Neural crest cell (in vitro differentiated cells): ENCODE measurements around the gene SUPT7L. TPM values are rescaled to one million over a fixed set of nuclear protein-coding genes. Genes with fewer than 3 reads are reported as not detected.
"Not testable (repeated sequence)": the region's sequence is repeated elsewhere in the genome, so short reads cannot be mapped to it uniquely, and the experiment has no call there.

Experiments
- DNase-seq: peaks from one replicate; pipeline ENCODE4 v3.0.0; 2021; ENCODE audit warnings: low read depth, mixed read lengths, low spot score
- H3K27ac Mint-ChIP-seq: one replicate; pipeline ENCODE4 v1.8.0; 2021; ENCODE audit warnings: mild to moderate bottlenecking, mixed read lengths; ENCODE audit not compliant: unreplicated experiment
- H3K27me3 Mint-ChIP-seq: 2 replicates; pipeline ENCODE4 v1.8.0; 2021; ENCODE audit warnings: low read depth, mild to moderate bottlenecking, mixed read lengths
- H3K36me3 Mint-ChIP-seq: 2 replicates; pipeline ENCODE4 v1.8.0; 2021; ENCODE audit warnings: low read depth, mild to moderate bottlenecking, mixed read lengths
- H3K4me1 Mint-ChIP-seq: 2 replicates; pipeline ENCODE4 v1.8.0; 2021; ENCODE audit warnings: mixed read lengths
- H3K4me3 Mint-ChIP-seq: one replicate; pipeline ENCODE4 v1.8.0; 2021; ENCODE audit warnings: mild to moderate bottlenecking, mixed read lengths
- H3K9me3 Mint-ChIP-seq: 2 replicates; pipeline ENCODE4 v1.8.0; 2021; ENCODE audit warnings: mixed read lengths
- total RNA-seq: library from RNA; stranded (reverse); gene quantifications from 2 replicates; pipeline ENCODE4 v1.2.1, GENCODE V29; 2021
- TF ChIP-seq, protein P1 (sequence below): fragments of 200-600 bp; sonication (generic); conservative IDR thresholded peaks from 2 replicates; pipeline ENCODE4 v1.5.0; 2021; ENCODE audit warnings: antibody characterized with exemption, mild to moderate bottlenecking

Gene SUPT7L
- total RNA-seq, 1 donor from 2014 or later, result 32.4 TPM

- Mint-ChIP-seq H3K9me3 (no peaks in the 10 kb centered on the region), H3K27me3 (no peaks in the 10 kb centered on the region), H3K4me1 (peaks cover 10% of the 10 kb centered on the region), H3K27ac (peak overlapping the region; percentile 59), H3K4me3 (no peak overlapping the region), H3K36me3 (peaks cover 5% of the 10 kb centered on the region)
- no peak for DNase-seq
- TF ChIP-seq, protein P1, sequence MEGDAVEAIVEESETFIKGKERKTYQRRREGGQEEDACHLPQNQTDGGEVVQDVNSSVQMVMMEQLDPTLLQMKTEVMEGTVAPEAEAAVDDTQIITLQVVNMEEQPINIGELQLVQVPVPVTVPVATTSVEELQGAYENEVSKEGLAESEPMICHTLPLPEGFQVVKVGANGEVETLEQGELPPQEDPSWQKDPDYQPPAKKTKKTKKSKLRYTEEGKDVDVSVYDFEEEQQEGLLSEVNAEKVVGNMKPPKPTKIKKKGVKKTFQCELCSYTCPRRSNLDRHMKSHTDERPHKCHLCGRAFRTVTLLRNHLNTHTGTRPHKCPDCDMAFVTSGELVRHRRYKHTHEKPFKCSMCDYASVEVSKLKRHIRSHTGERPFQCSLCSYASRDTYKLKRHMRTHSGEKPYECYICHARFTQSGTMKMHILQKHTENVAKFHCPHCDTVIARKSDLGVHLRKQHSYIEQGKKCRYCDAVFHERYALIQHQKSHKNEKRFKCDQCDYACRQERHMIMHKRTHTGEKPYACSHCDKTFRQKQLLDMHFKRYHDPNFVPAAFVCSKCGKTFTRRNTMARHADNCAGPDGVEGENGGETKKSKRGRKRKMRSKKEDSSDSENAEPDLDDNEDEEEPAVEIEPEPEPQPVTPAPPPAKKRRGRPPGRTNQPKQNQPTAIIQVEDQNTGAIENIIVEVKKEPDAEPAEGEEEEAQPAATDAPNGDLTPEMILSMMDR, result no peak
Observed at GRCh38 chr2:27627963-27628766, 35.2 kb downstream of the SUPT7L start.

DNA sequence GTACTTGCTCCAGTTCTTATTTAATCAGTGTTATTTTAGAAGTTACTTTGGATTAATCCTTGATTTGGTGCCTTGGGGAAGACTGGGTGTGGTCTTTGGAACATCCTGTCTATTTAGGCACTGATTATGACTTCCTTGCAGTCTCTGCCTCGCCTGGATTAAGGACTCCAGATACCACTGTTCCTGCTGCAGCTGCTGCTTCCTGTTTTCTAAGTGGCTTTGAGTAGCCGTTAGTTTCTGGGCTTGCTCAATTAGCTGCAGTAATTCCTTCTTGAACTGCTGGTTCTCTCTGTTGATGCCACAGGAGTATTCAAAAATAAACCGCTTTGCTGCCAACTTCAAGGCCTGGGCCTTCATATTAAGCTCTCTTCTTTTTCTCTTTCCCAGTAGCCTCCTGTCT is 36.5 kb downstream of the SUPT7L start:
- H3K4me3 Mint-ChIP-seq, H3K36me3 Mint-ChIP-seq, H3K9me3 Mint-ChIP-seq, H3K27ac Mint-ChIP-seq, DNase-seq, H3K27me3 Mint-ChIP-seq: not testable (repeated sequence)
- H3K4me1 Mint-ChIP-seq, result peaks cover 10% of the 10 kb centered on the region

DNA sequence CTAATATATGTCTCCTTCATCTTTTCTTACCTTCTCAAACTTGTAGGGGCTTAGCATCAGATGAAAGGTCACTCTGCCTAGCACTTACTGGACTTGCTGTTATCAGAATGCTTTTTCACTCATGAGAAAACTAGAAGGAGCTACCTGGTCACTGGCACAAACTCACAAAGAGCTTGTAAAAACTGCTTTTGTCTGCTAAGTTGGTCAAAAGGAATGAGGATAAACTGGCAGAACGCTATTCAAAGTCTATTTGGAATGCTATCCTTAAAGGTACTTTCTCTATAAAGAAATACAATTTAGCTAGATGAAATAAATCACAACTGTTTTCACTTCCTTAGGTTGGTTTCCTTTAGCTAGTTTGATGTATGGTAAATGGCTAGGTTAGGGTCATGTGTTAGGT is 37.1 kb downstream of the SUPT7L start:
- not testable (repeated sequence) for H3K36me3 Mint-ChIP-seq, H3K27me3 Mint-ChIP-seq, H3K27ac Mint-ChIP-seq, DNase-seq, H3K9me3 Mint-ChIP-seq
- Mint-ChIP-seq H3K4me1 (peaks cover 10% of the 10 kb centered on the region), H3K4me3 (peak overlapping the region; percentile 56)

DNA sequence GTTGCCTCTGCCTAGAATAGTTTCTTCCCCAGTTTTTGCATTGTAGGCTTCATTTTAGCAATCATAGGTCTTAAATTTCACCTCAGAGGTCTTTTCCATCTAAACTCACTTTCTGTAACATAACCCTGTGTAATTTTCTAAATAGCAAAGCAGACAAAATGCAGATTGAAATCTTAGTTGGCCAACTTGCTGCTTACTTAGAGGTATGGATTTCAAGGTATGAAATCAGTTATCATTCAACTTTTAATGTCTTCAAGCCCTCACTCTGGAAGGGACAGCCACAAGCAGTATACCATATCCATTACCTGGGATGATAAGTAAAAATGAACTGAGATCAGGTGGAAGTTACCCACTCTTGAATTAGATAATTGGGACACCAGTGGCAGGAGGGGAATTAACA is 38.5 kb downstream of the SUPT7L start:
- Mint-ChIP-seq H3K4me1 (peaks cover 10% of the 10 kb centered on the region), H3K4me3 (no peak overlapping the region), H3K36me3 (peaks cover 10% of the 10 kb centered on the region), H3K27ac (no peak overlapping the region), H3K9me3 (no peaks in the 10 kb centered on the region), H3K27me3 (no peaks in the 10 kb centered on the region)
- TF ChIP-seq, protein P1, result no peak
- no peak for DNase-seq

DNA sequence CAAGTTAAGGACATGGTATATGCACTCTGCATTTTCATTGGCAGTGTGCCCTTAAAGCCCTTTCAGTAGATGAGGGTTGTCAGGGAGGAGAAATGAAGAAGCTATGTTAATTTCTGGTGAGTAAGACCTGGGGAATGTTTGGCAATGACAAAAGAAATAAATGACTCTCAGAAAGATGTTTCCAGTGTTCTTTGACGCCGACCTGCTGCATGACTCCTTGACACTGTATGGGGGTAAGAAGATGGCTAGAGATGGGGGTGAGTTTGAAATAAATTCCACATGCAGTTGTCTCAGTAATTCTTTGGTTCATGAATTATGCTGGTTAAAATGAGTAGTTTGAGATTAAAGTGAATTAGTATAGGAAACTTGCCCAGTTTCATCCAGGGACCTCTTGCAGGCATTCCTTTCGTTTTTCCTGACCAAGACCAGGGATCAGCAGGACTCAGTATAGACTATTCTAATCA is 40.5 kb downstream of the SUPT7L start:
- TF ChIP-seq, protein P1, result no peak
- H3K9me3 Mint-ChIP-seq, result no peaks in the 10 kb centered on the region
- no peaks in the 10 kb centered on the region for H3K27me3 Mint-ChIP-seq
- H3K36me3 Mint-ChIP-seq, result peaks cover 13% of the 10 kb centered on the region
- H3K27ac Mint-ChIP-seq, result no peak overlapping the region
- no peak for DNase-seq
- no peak overlapping the region for H3K4me3 Mint-ChIP-seq
- H3K4me1 Mint-ChIP-seq, result peaks cover 7% of the 10 kb centered on the region

DNA sequence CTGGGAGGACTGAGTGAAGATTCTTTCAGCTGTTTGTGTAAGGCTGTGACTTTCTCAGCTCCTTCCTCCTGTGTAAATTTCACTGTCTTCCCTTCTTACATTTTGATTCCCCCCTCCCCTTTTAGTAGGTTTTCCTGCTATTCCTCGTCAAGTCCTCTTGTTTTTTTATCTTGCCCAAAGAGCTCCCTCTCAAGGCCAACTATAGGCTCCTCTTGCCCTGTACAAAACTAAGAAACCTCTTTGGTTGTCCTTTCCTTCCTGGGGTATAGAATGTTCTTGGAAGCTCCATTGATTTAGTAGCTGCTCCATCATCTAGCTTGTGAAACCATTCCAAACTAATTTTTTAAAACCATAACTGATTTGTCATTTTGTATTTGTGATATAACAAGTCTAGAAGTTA is 41.9 kb downstream of the SUPT7L start:
- peaks cover 22% of the 10 kb centered on the region for H3K36me3 Mint-ChIP-seq
- H3K27me3 Mint-ChIP-seq, result no peaks in the 10 kb centered on the region
- TF ChIP-seq, protein P1, result no peak
- H3K4me3 Mint-ChIP-seq, result no peak overlapping the region
- H3K4me1 Mint-ChIP-seq, result no peaks in the 10 kb centered on the region
- no peak for DNase-seq
- H3K9me3 Mint-ChIP-seq, result no peaks in the 10 kb centered on the region
- peak overlapping the region; percentile 32 for H3K27ac Mint-ChIP-seq
